H1 (cell line): ENCODE results near the gene DHDH. TPM values are rescaled to one million over a fixed set of nuclear protein-coding genes. Genes with fewer than 3 reads are reported as not detected.

Experiments
- CTCF ChIA-PET: fragments of 300-600 bp; sonication (Branson Sonifier 250); formaldehyde crosslinking; loops from one replicate; lab custom pipeline; 2021; ENCODE audit not compliant: partially characterized antibody; lab: Charles Lee
- POLR2A ChIA-PET: fragments of 300-600 bp; sonication (Branson Sonifier 250); formaldehyde crosslinking; loops from one replicate; lab custom pipeline; 2021; ENCODE audit warnings: inconsistent platforms; ENCODE audit not compliant: partially characterized antibody; lab: Charles Lee
- DNase-seq, 2 experiments: peaks; one replicate each; pipeline versions ENCODE4 v3.0.0 to v3.0.0-alpha.2; 2010 to 2022; ENCODE audit warnings: low spot score in 2 of 2, low read depth in 1 of 2, mixed read lengths in 1 of 2
- FAIRE-seq: peaks from 2 replicates; lab custom pipeline; 2011; peaks lifted over from hg19 to GRCh38; lab: Jason Lieb, UNC
- H2AFZ ChIP-seq: 2 replicates; pipeline ENCODE4 v1.8.1; 2012; ENCODE audit warnings: low read length, inconsistent platforms
- H2AK5ac ChIP-seq: 2 replicates; pipeline ENCODE4 v1.6.1; 2013; ENCODE audit warnings: low read depth, low read length
- H2BK120ac ChIP-seq: replicated peaks from 2 replicates; pipeline ENCODE3; 2013; ENCODE audit warnings: low read depth, low read length, inconsistent platforms
- H2BK12ac ChIP-seq: 2 replicates; pipeline ENCODE4 v1.6.1; 2013; ENCODE audit warnings: low read depth, low read length
- H2BK15ac ChIP-seq: 2 replicates; pipeline ENCODE4 v1.6.1; 2013; ENCODE audit warnings: low read length
- H2BK20ac ChIP-seq: 2 replicates; pipeline ENCODE4 v1.6.1; 2013; ENCODE audit warnings: low read length
- H2BK5ac ChIP-seq: 2 replicates; pipeline ENCODE4 v1.6.1; 2013; ENCODE audit warnings: low read depth, low read length
- H3K14ac ChIP-seq: 2 replicates; pipeline ENCODE4 v1.6.1; 2013; ENCODE audit warnings: inconsistent platforms; ENCODE audit not compliant: insufficient read length
- H3K18ac ChIP-seq: 2 replicates; pipeline ENCODE4 v1.6.1; 2013; ENCODE audit warnings: low read length; ENCODE audit errors: extremely low read depth
- H3K23ac ChIP-seq: 2 replicates; pipeline ENCODE4 v1.6.1; 2013; ENCODE audit warnings: inconsistent platforms; ENCODE audit not compliant: insufficient read length
- H3K23me2 ChIP-seq: 2 replicates; pipeline ENCODE4 v1.6.1; 2013; ENCODE audit warnings: low read depth, low read length
- H3K27ac ChIP-seq: 2 replicates; pipeline ENCODE4 v1.6.1; 2011; ENCODE audit warnings: low read depth, low read length, inconsistent platforms
- H3K27me3 ChIP-seq, 4 experiments: replicated peaks in 1 of 4; 1 replicate in 1 of 4; 2 replicates in 3 of 4; pipeline versions ENCODE4 v1.6.1 to v1.8.1; 2011 to 2013; ENCODE audit warnings: low read length in 3 of 4, mild to moderate bottlenecking in 3 of 4, inconsistent platforms in 2 of 4, mixed read lengths in 2 of 4, moderate library complexity in 1 of 4; ENCODE audit not compliant: control insufficient read depth in 3 of 4, insufficient read depth in 3 of 4; ENCODE audit errors: extremely low read depth in 1 of 4
- H3K36me3 ChIP-seq, 4 experiments: 2 replicates each; pipeline versions ENCODE4 v1.6.1 to v1.8.1; 2011 to 2013; ENCODE audit warnings: mild to moderate bottlenecking in 4 of 4, low read length in 3 of 4, moderate library complexity in 2 of 4, control low read depth in 1 of 4, inconsistent platforms in 1 of 4; ENCODE audit not compliant: insufficient read depth in 4 of 4, control insufficient read depth in 2 of 4
- H3K4ac ChIP-seq: replicated peaks from 2 replicates; pipeline ENCODE3; 2013; ENCODE audit warnings: low read length, low read depth, mixed read lengths, inconsistent platforms; ENCODE audit not compliant: insufficient read length
- H3K4me1 ChIP-seq, 4 experiments: replicated peaks in 1 of 4; 1 replicate in 1 of 4; 2 replicates in 3 of 4; pipeline versions ENCODE4 v1.6.1 to v1.8.1; 2011 to 2013; ENCODE audit warnings: low read length in 3 of 4, inconsistent platforms in 2 of 4, mixed read lengths in 1 of 4; ENCODE audit not compliant: insufficient read depth in 4 of 4, control insufficient read depth in 3 of 4
- H3K4me2 ChIP-seq, 2 experiments: 2 replicates each; pipeline versions ENCODE4 v1.6.1 to v1.8.1; 2011 to 2013; ENCODE audit warnings: low read depth in 2 of 2, low read length in 2 of 2, control low read depth in 1 of 2, inconsistent platforms in 1 of 2, mild to moderate bottlenecking in 1 of 2; ENCODE audit not compliant: insufficient read depth in 1 of 2
- H3K4me3 ChIP-seq, 4 experiments: fragments of 200-600, 300-600 bp in 1 of 4; sonication (generic), shearing (Covaris generic), sonication (Bioruptor Twin) in 1 of 4; 2 replicates each; pipeline versions ENCODE4 v1.5.1 to v1.8.1; 2011 to 2016; ENCODE audit warnings: low read length in 4 of 4, low read depth in 3 of 4, control low read depth in 2 of 4, inconsistent platforms in 2 of 4, mild to moderate bottlenecking in 2 of 4, mixed read lengths in 1 of 4, moderate library complexity in 1 of 4; ENCODE audit not compliant: insufficient read depth in 2 of 4; ENCODE audit errors: extremely low read depth in 1 of 4
- H3K56ac ChIP-seq: replicated peaks from 2 replicates; pipeline ENCODE3; 2013; ENCODE audit warnings: low read depth, mild to moderate bottlenecking, mixed read lengths, low read length, inconsistent platforms; ENCODE audit not compliant: insufficient read length
- H3K79me1 ChIP-seq: 2 replicates; pipeline ENCODE4 v1.6.1; 2013; ENCODE audit warnings: low read depth, low read length, control low read depth
- H3K79me2 ChIP-seq, 2 experiments: 2 replicates each; pipeline versions ENCODE4 v1.6.1 to v1.8.1; 2012 to 2013; ENCODE audit warnings: low read length in 2 of 2, mild to moderate bottlenecking in 2 of 2, inconsistent platforms in 1 of 2; ENCODE audit not compliant: insufficient read depth in 2 of 2, control insufficient read depth in 1 of 2
- H3K9ac ChIP-seq, 4 experiments: replicated peaks in 1 of 4; 1 replicate in 1 of 4; 2 replicates in 3 of 4; pipeline versions ENCODE4 v1.6.1 to v1.8.1; 2011 to 2013; ENCODE audit warnings: low read depth in 3 of 4, low read length in 3 of 4, control low read depth in 2 of 4, mild to moderate bottlenecking in 2 of 4, moderate library complexity in 2 of 4, inconsistent platforms in 1 of 4; ENCODE audit errors: extremely low read depth in 1 of 4
- H3K9me3 ChIP-seq, 2 experiments: 2 replicates each; pipeline versions ENCODE4 v1.6.1 to v1.8.1; 2012 to 2013; ENCODE audit warnings: mild to moderate bottlenecking in 2 of 2, moderate library complexity in 2 of 2, control low read depth in 1 of 2, inconsistent platforms in 1 of 2, low read depth in 1 of 2, low read length in 1 of 2, mixed read lengths in 1 of 2; ENCODE audit not compliant: insufficient read depth in 2 of 2
- H4K20me1 ChIP-seq, 2 experiments: replicated peaks in 1 of 2; 2 replicates each; pipeline versions ENCODE3 to v1.8.1; 2011 to 2013; ENCODE audit warnings: inconsistent platforms in 2 of 2, low read length in 2 of 2, mild to moderate bottlenecking in 1 of 2; ENCODE audit not compliant: insufficient read depth in 2 of 2, control insufficient read depth in 1 of 2
- H4K5ac ChIP-seq: 2 replicates; pipeline ENCODE4 v1.6.1; 2013; ENCODE audit warnings: low read length, low read depth, mixed read lengths, inconsistent platforms; ENCODE audit not compliant: insufficient read length
- H4K8ac ChIP-seq: 2 replicates; pipeline ENCODE4 v1.8.0; 2013; ENCODE audit warnings: mild to moderate bottlenecking, moderate library complexity, low read length, inconsistent platforms; ENCODE audit not compliant: insufficient read depth; ENCODE audit errors: extremely low read depth
- H4K91ac ChIP-seq: replicated peaks from 2 replicates; pipeline ENCODE3; 2013; ENCODE audit warnings: low read length, mixed read lengths, inconsistent platforms; ENCODE audit not compliant: insufficient read length
- CBX5 ChIP-seq: fragments of 300-800, 300-1000 bp; sonication (generic); IDR thresholded peaks from 2 replicates; pipeline ENCODE4 v1.7.1; 2016; ENCODE audit warnings: antibody characterized with exemption, low read length, low read depth
- EZH2 ChIP-seq: fragments of 200-600 bp; sonication (generic); IDR thresholded peaks from 2 replicates; pipeline ENCODE4 v1.7.1; 2012; ENCODE audit warnings: low read depth, mild to moderate bottlenecking, moderate library complexity, low read length, inconsistent platforms; ENCODE audit not compliant: severe bottlenecking
- RFX5 ChIP-seq: IDR thresholded peaks from 2 replicates; pipeline ENCODE4 v1.6.1; 2011; ENCODE audit warnings: low read depth, low read length, improper control_type of control experiment, borderline replicate concordance
- RNF2 ChIP-seq: fragments of 200-900, 300-1000 bp; sonication (generic); IDR thresholded peaks from 2 replicates; pipeline ENCODE4 v1.7.1; 2016; ENCODE audit warnings: borderline replicate concordance, low read depth, mild to moderate bottlenecking, antibody characterized with exemption, low read length; ENCODE audit not compliant: poor library complexity, severe bottlenecking; ENCODE audit errors: missing control alignments
- WGBS, 2 experiments: shearing (Covaris generic) in 1 of 2; methylation state at CpG; one replicate each; pipeline versions ENCODE4 v1.1.6 to v1.1.7; 2013 to 2015; ENCODE audit warnings: low lambda C conversion rate in 2 of 2, mixed read lengths in 2 of 2, inconsistent platforms in 1 of 2, low coverage in 1 of 2, missing lambda C conversion rate in 1 of 2; ENCODE audit not compliant: insufficient replicate concordance in 2 of 2, insufficient coverage in 1 of 2, insufficient read length in 1 of 2; ENCODE audit errors: extremely low coverage in 1 of 2, missing lambda C conversion rate in 1 of 2; 5-methylcytosine and 5-hydroxymethylcytosine counted together
- polyA plus RNA-seq, 7 experiments: library from polyadenylated mRNA; depleted of rRNA in 3 of 7; stranded (reverse) in 5 of 7; unstranded in 2 of 7; fragments of >200 nt in 5 of 7; fragments of 200-250 nt in 2 of 7; gene quantifications; 1 replicate in 5 of 7; 2 replicates in 1 of 7; 4 replicates in 1 of 7; pipeline versions ENCODE4 v1.2.1 to v1.2.3, GENCODE V29; 2011 to 2013; ENCODE audit warnings: missing spikeins in 2 of 7, mixed read lengths in 2 of 7
- total RNA-seq: library from RNA; stranded (reverse); fragmentation: NEBNext Ultra II Directional; extraction: Animal tissue kit (Norgen Biotek cat#: 25700); gene quantifications from 2 replicates; pipeline ENCODE4 v1.2.1, GENCODE V29; 2021
- TF ChIP-seq, protein P1 (sequence below): IDR thresholded peaks from 2 replicates; pipeline ENCODE4 v1.6.1; 2011; ENCODE audit warnings: low read depth, mild to moderate bottlenecking, low read length; ENCODE audit not compliant: insufficient read depth

The DHDH gene
- total and polyA plus RNA-seq, 2 of the 8 experiments (the other 6 are each of a cell fraction or from before 2014, with no cell fraction given), result 2.2 to 2.8 TPM

- no peak overlapping the region for H3K56ac ChIP-seq
- no peak overlapping the region for H2BK20ac ChIP-seq
- peaks cover 13% of the 10 kb centered on the region for H3K79me1 ChIP-seq
- H3K23me2 ChIP-seq, result peaks cover 8% of the 10 kb centered on the region; the same call in 1 of the 2 replicates
- H3K9ac ChIP-seq, result no peak overlapping the region
- no peak overlapping the region for H3K4me3 ChIP-seq
- no peak overlapping the region for H2BK120ac ChIP-seq
- DNase-seq (no peak), FAIRE-seq (no peak)
- H2AK5ac ChIP-seq, result no peak overlapping the region; the same call in 1 of the 2 replicates
- H3K36me3 ChIP-seq, result peaks cover 0 to 16% (median 6%) of the 10 kb centered on the region in 4 experiments; a peak in 5 of 8 replicates
- no peak overlapping the region for H3K27ac ChIP-seq
- no peak overlapping the region for H2BK15ac ChIP-seq
- no peak overlapping the region for H4K91ac ChIP-seq
- no peak overlapping the region for H3K18ac ChIP-seq
- TF ChIP-seq CBX5 (no peak), EZH2 (no peak), RNF2 (no peak), RFX5 (no peak)
- TF ChIP-seq, protein P1, sequence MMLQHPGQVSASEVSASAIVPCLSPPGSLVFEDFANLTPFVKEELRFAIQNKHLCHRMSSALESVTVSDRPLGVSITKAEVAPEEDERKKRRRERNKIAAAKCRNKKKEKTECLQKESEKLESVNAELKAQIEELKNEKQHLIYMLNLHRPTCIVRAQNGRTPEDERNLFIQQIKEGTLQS, result no peak
- H4K8ac ChIP-seq, result no peak overlapping the region
- no peak overlapping the region for H4K5ac ChIP-seq
- WGBS, 2 experiments, result 89% methylated on average over 4 of the region's 4 CpGs; no CpG with 5 or more reads in 1 of the 2 experiments
- H2BK5ac ChIP-seq, result no peak overlapping the region
- H3K4me2 ChIP-seq, result no peak overlapping the region; a peak in 1 of 4 replicates
- H3K23ac ChIP-seq, result no peak overlapping the region
- H2BK12ac ChIP-seq, result no peak overlapping the region
- no peak overlapping the region for H3K14ac ChIP-seq
- CTCF ChIA-PET, result interaction anchor here (0.8 to 2.9 kb wide), 4 partner anchors 12 to 84 kb away, joined by 3 to 13 read pairs (median 3); no protein-coding TSS in a partner anchor
- peaks cover 0 to 3% (median 0%) of the 10 kb centered on the region in 4 experiments; a peak in 2 of 7 replicates for H3K4me1 ChIP-seq
- peaks cover 11 to 21% of the 10 kb centered on the region in 2 experiments; a peak in 3 of 4 replicates for H3K79me2 ChIP-seq
- H4K20me1 ChIP-seq, result peaks cover 0 to 13% of the 10 kb centered on the region in 2 experiments
- no peaks in the 10 kb centered on the region for H3K27me3 ChIP-seq
- H2AFZ ChIP-seq, result no peak overlapping the region
- no peak overlapping the region for H3K4ac ChIP-seq
- H3K9me3 ChIP-seq, result no peaks in the 10 kb centered on the region
- POLR2A ChIA-PET, result interaction anchor here (4.4 kb wide), 1 partner anchor 25 kb away, joined by 37 read pairs; the partner anchor contains the start of gene FTL
Observed at GRCh38 chr19:48990400-48990799, 56.9 kb downstream of the DHDH start.
